Psoas muscle (tissue), 8 donors: ENCODE results near the gene CACNB4. TPM values are rescaled to one million over a fixed set of nuclear protein-coding genes. Genes with fewer than 3 reads are reported as not detected.

Source experiments
- ATAC-seq, 4 donors: fragments of 200-7000 bp; cut with Tn5 transposase; one replicate each; pipeline ENCODE4 v1.9.1; 2020; ENCODE audit warnings: moderate library complexity in 3 of 4, mild to moderate bottlenecking in 2 of 4
- DNase-seq, 2 donors: peaks; one replicate each; pipeline ENCODE4 v3.0.0-alpha.2; 2020
- H3K27ac ChIP-seq: fragments of 200-600 bp; one replicate; pipeline ENCODE4 v1.8.0; 2022
- H3K27me3 ChIP-seq, 3 donors: fragments of 200-600 bp in 1 of 3; one replicate each; pipeline versions ENCODE4 v1.6.1 to v1.8.0; 2013 to 2022; ENCODE audit warnings: low read length in 2 of 3, mild to moderate bottlenecking in 2 of 3, moderate library complexity in 1 of 3; ENCODE audit not compliant: insufficient read depth in 3 of 3
- H3K36me3 ChIP-seq, 2 donors: fragments of 200-600 bp in 1 of 2; one replicate each; pipeline versions ENCODE4 v1.6.1 to v1.8.0; 2013 to 2022; ENCODE audit warnings: low read depth in 1 of 2, mild to moderate bottlenecking in 1 of 2, moderate library complexity in 1 of 2; ENCODE audit not compliant: insufficient read depth in 1 of 2
- H3K4me1 ChIP-seq: fragments of 200-600 bp; one replicate; pipeline ENCODE4 v1.8.0; 2022
- H3K4me3 ChIP-seq: fragments of 200-600 bp; one replicate; pipeline ENCODE4 v1.8.0; 2022; ENCODE audit warnings: mild to moderate bottlenecking
- H3K9me3 ChIP-seq: fragments of 200-600 bp; one replicate; pipeline ENCODE4 v1.8.0; 2022
- WGBS, 3 donors: extraction: QIAGEN DNeasy Blood & Tissue Kit; methylation state at CpG; one replicate each; pipeline versions ENCODE4 v1.1.6 to v1.1.7; 2013; 5-methylcytosine and 5-hydroxymethylcytosine counted together
- intact Hi-C, 2 donors: fragments of 100-400 bp; cut with DNase I; formaldehyde crosslinking; loops; one replicate each; pipeline versions ENCODE4 v1.11.0 to v1.14.2; 2022
- polyA plus RNA-seq, 3 donors: library from polyadenylated mRNA; stranded (reverse); fragments of 200-250 nt; gene quantifications; one replicate each; pipeline ENCODE4 v1.2.3, GENCODE V29; 2013
- total RNA-seq, 4 donors: library from RNA; stranded (reverse); fragmentation: NEBNext Ultra II Directional in 2 of 4; extraction: Animal tissue kit (Norgen Biotek cat#: 25700) in 2 of 4; gene quantifications; one replicate each; pipeline versions ENCODE4 v1.2.1 to v1.2.4, GENCODE V29; 2021 to 2023
- TF ChIP-seq, protein P1 (sequence below): fragments of 200-600 bp; IDR thresholded peaks from one replicate; pipeline ENCODE4 v1.8.0; 2022; ENCODE audit warnings: antibody characterized with exemption
- donor health status: healthy with polysubstance abuse.
- donor health status: DM: no; HTN: no; CAD: no; lungs with moderate emphysema.
- donor health status: Bipolar disorder and iron deficiency.
- donor health status: healthy.
- donor health status: DM: yes; HTN: yes; CAD: no.
- donor health status: DM: no; HTN: no; CAD: no.
- donor health status: DM: no; HTN: no; CAD: no.
- donor health status: DM: yes; HTN: yes; CAD: no.

Gene CACNB4
- total and polyA plus RNA-seq, 7 donors = 0.10 to 1.1 (median 0.21) TPM

- Histone ChIP-seq H3K9me3 (no peaks in the 10 kb centered on the region), H3K4me1 (no peaks in the 10 kb centered on the region), H3K36me3 (no peaks in the 10 kb centered on the region), H3K27me3 (no peaks in the 10 kb centered on the region), H3K4me3 (no peak overlapping the region), H3K27ac (no peak overlapping the region)
- ATAC-seq (no peak), DNase-seq (no peak)
- TF ChIP-seq, protein P1, sequence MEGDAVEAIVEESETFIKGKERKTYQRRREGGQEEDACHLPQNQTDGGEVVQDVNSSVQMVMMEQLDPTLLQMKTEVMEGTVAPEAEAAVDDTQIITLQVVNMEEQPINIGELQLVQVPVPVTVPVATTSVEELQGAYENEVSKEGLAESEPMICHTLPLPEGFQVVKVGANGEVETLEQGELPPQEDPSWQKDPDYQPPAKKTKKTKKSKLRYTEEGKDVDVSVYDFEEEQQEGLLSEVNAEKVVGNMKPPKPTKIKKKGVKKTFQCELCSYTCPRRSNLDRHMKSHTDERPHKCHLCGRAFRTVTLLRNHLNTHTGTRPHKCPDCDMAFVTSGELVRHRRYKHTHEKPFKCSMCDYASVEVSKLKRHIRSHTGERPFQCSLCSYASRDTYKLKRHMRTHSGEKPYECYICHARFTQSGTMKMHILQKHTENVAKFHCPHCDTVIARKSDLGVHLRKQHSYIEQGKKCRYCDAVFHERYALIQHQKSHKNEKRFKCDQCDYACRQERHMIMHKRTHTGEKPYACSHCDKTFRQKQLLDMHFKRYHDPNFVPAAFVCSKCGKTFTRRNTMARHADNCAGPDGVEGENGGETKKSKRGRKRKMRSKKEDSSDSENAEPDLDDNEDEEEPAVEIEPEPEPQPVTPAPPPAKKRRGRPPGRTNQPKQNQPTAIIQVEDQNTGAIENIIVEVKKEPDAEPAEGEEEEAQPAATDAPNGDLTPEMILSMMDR = no peak
- intact Hi-C loops = no loop called here
- 95 to 100% (median 100%) methylated on average over 1 of the region's 1 CpG for WGBS, 3 donors
Observed at GRCh38 chr2:152067823-152068222, 31.0 kb downstream of the CACNB4 start.

DNA sequence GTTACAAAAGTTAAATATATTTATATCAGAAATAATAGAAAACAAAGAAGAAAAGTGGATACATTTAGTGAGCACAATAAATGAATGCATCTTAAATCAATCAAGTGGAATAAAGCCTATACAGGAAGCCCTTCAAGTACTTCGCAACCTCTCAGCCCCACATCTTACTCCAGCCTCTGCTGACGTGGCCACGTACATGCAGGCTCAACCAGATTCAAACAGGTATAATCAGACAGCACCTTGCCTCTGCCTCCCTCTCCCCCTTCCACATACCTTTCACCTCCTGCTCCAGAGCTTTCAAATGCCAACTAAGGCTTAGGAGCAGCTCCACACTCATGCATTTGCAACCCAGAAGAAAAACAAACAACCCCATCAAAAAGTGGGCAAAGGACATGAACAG is 32.9 kb downstream of the CACNB4 start:
- WGBS, 3 donors = 93 to 97% (median 94%) methylated on average over 3 of the region's 3 CpGs
- no peak for ATAC-seq

GRCh38 chr2:152064001-152064400 is 34.8 kb downstream of the CACNB4 start:
- no peak overlapping the region for H3K4me3 ChIP-seq
- no peak for ATAC-seq
- no peaks in the 10 kb centered on the region for H3K4me1 ChIP-seq
- DNase-seq = no peak
- H3K27me3 ChIP-seq = no peaks in the 10 kb centered on the region
- TF ChIP-seq, protein P1 = no peak
- WGBS, 3 donors = 27 to 38% (median 29%) methylated on average over 3 of the region's 3 CpGs
- H3K27ac ChIP-seq = no peak overlapping the region
- no peaks in the 10 kb centered on the region for H3K9me3 ChIP-seq
- H3K36me3 ChIP-seq = no peaks in the 10 kb centered on the region
- intact Hi-C loops = no loop called here

More for the DNA sequence above, 32.9 kb downstream of the CACNB4 start:
- no peak overlapping the region for H3K4me3 ChIP-seq
- H3K27ac ChIP-seq = no peak overlapping the region
- TF ChIP-seq, protein P1 = no peak
- H3K27me3 ChIP-seq = no peaks in the 10 kb centered on the region
- no peaks in the 10 kb centered on the region for H3K4me1 ChIP-seq
- H3K36me3 ChIP-seq = no peaks in the 10 kb centered on the region
- intact Hi-C loops = no loop called here
- no peak for DNase-seq
- H3K9me3 ChIP-seq = no peaks in the 10 kb centered on the region

GRCh38 chr2:152063325-152063924 is 35.4 kb downstream of the CACNB4 start:
- TF ChIP-seq, protein P1 = no peak
- H3K27me3 ChIP-seq = no peaks in the 10 kb centered on the region
- ATAC-seq = no peak
- no peaks in the 10 kb centered on the region for H3K36me3 ChIP-seq
- 38 to 51% (median 44%) methylated on average over 3 of the region's 3 CpGs for WGBS, 3 donors
- no peak overlapping the region for H3K27ac ChIP-seq
- no peaks in the 10 kb centered on the region for H3K4me1 ChIP-seq
- no peaks in the 10 kb centered on the region for H3K9me3 ChIP-seq
- no peak for DNase-seq
- H3K4me3 ChIP-seq = no peak overlapping the region
- intact Hi-C loops = no loop called here
